ENCODE results near the gene ZNF414.

Gene ZNF414

GRCh38 chr19:8545743-8546142 lies 31.8 kb upstream of the ZNF414 start:
- no peak for DNase-seq (ENCODE audit: low read depth)
- TF ChIP-seq, protein P1, sequence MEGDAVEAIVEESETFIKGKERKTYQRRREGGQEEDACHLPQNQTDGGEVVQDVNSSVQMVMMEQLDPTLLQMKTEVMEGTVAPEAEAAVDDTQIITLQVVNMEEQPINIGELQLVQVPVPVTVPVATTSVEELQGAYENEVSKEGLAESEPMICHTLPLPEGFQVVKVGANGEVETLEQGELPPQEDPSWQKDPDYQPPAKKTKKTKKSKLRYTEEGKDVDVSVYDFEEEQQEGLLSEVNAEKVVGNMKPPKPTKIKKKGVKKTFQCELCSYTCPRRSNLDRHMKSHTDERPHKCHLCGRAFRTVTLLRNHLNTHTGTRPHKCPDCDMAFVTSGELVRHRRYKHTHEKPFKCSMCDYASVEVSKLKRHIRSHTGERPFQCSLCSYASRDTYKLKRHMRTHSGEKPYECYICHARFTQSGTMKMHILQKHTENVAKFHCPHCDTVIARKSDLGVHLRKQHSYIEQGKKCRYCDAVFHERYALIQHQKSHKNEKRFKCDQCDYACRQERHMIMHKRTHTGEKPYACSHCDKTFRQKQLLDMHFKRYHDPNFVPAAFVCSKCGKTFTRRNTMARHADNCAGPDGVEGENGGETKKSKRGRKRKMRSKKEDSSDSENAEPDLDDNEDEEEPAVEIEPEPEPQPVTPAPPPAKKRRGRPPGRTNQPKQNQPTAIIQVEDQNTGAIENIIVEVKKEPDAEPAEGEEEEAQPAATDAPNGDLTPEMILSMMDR (conservative IDR thresholded peaks at IDR 0.05; ENCODE audit: low read depth, low read length) = no peak
- H3K4me3 ChIP-seq (ENCODE audit: low read depth, low read length) = no peak overlapping the region

DNA sequence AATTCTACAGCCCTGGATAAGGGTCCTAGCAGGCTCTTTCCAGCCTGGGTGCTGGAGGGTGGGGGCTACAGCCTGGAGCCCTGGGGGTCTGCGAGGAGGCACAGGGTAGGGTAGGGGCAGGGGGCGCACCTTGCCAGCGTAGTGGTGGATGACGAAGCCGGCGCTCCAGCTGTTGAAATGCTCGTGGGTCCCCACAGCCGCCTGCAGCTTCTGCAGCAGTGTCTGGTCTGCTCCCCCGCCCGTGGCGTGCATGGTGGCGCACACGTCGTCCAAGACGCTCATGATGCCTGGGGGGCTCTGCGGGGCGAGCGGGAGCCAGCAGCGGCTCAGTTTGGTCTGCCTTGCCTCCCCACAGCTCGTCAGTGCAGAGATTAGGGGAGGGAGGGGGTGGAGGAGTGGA lies 30.2 kb upstream of the ZNF414 start:
- H3K4me3 ChIP-seq (ENCODE audit: low read depth, low read length) = no peak overlapping the region
- DNase-seq (ENCODE audit: low read depth) = no peak
- TF ChIP-seq, protein P1 (conservative IDR thresholded peaks at IDR 0.05; ENCODE audit: low read depth, low read length) = no peak

DNA sequence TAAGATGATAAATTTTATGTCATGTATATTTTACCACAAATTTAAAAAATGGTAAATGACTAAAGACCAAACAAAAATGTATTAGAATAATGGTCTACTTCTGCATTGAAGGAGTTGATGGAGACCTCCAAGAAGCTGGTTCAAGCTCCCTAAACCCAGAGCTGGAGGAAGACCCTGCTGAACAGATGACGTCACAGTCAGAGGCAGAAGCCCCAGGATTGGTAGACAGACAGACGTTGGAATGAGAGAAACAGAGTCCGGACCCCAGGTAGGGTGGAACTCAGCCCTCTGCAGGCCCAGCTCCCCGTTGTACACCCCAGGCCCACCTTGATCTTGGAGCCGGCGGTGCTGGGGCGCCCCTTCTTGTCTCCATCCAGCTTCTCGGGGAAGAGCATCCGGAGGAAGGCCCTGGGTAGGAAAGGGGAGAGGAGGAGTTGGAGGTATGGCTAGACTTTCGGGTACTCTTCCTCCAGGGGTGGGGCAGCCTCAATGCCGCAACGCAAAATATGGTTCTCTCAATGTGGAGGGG lies 25.7 kb upstream of the ZNF414 start:
- no peak overlapping the region for H3K4me3 ChIP-seq (ENCODE audit: low read depth, low read length)
- TF ChIP-seq, protein P1 (conservative IDR thresholded peaks at IDR 0.05; ENCODE audit: low read depth, low read length) = no peak
- no peak for DNase-seq (ENCODE audit: low read depth)

GRCh38 chr19:8537099-8537498 lies 23.1 kb upstream of the ZNF414 start:
- no peak overlapping the region for H3K4me3 ChIP-seq (ENCODE audit: low read depth, low read length)
- DNase-seq (ENCODE audit: low read depth) = no peak
- TF ChIP-seq, protein P1 (conservative IDR thresholded peaks at IDR 0.05; ENCODE audit: low read depth, low read length) = no peak

DNA sequence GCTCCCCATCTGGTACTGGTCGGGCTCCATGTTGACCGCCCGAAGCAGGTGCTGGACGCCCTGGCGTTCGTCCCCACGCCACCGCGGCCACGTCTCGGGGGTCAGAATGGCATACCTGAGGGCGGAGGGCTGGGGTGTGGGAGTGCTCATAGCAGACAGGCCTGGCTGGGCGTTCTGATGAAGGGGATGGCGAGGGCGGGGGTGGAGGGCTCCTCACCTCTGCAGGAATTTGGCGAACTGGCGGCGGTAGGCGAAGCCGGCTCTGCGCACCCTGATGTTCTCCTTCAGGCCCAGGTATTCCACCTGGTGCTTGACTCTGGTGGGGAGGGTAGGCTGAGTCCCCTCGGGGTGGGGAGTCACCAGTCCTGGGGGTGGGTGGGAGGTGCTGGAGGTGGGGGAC lies 22.3 kb upstream of the ZNF414 start:
- TF ChIP-seq, protein P1 (conservative IDR thresholded peaks at IDR 0.05; ENCODE audit: low read depth, low read length) = no peak
- H3K4me3 ChIP-seq (ENCODE audit: low read depth, low read length) = no peak overlapping the region
- no peak for DNase-seq (ENCODE audit: low read depth)

- no peak overlapping the region for H3K4me3 ChIP-seq (ENCODE audit: low read depth, low read length)
- DNase-seq (ENCODE audit: low read depth) = no peak
- TF ChIP-seq, protein P1 (conservative IDR thresholded peaks at IDR 0.05; ENCODE audit: low read depth, low read length) = no peak
These were observed 18.3 kb upstream of the ZNF414 start for GRCh38 chr19:8532225-8532624.

GRCh38 chr19:8531470-8531869 lies 17.5 kb upstream of the ZNF414 start:
- TF ChIP-seq, protein P1 (conservative IDR thresholded peaks at IDR 0.05; ENCODE audit: low read depth, low read length) = no peak

More at GRCh38 chr19:8531470-8531869, 17.5 kb upstream of the ZNF414 start:
- no peak overlapping the region for H3K4me3 ChIP-seq (ENCODE audit: low read depth, low read length)
- no peak for DNase-seq (ENCODE audit: low read depth)
